C4-2B (cell line): ENCODE data around the gene ABHD4.
"Not testable (repeated sequence)": the region's sequence is repeated elsewhere in the genome, so short reads cannot be mapped to it uniquely, and the experiment has no call there.

ENCODE experiments used
- H3K27ac ChIP-seq: fragments of 450-650 bp; 2 replicates; pipeline ENCODE4 v1.5.1; 2017
- ZFX ChIP-seq: fragments of 450-650 bp; IDR thresholded peaks from 2 replicates; pipeline ENCODE4 v1.6.1; 2017
- TF ChIP-seq, protein P1 (sequence below): fragments of 450-650 bp; conservative IDR thresholded peaks from 2 replicates; pipeline ENCODE4 v1.5.1; 2017; ENCODE audit warnings: mild to moderate bottlenecking

The ABHD4 gene

DNA sequence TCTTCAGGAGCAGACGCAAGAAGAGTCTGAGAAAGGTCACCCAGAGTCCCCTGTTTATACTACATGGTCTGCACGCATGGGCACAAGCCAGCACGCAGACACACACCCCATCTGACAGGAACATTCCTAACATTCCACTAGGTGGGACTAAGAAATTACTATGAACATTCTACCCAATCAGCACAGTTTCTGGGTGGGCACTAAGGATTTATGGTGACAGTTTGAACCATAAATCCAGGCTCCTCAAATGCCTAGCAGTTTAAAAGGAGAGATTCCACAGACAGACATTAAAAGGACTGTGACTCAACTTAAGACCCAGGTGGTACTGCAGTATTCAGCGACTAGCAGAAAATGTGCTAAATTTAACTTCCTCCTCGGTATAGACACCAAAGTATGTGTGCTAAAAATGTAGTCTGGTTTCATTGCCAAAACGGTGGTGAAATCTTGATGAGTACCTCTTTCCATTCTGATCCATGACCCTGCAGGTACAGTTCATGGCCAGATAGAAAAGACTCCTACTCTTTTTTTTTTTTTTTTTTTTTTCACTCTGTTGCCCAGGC lies 16.2 kb downstream of the ABHD4 start:
- no peak for TF ChIP-seq ZFX
- TF ChIP-seq, protein P1, sequence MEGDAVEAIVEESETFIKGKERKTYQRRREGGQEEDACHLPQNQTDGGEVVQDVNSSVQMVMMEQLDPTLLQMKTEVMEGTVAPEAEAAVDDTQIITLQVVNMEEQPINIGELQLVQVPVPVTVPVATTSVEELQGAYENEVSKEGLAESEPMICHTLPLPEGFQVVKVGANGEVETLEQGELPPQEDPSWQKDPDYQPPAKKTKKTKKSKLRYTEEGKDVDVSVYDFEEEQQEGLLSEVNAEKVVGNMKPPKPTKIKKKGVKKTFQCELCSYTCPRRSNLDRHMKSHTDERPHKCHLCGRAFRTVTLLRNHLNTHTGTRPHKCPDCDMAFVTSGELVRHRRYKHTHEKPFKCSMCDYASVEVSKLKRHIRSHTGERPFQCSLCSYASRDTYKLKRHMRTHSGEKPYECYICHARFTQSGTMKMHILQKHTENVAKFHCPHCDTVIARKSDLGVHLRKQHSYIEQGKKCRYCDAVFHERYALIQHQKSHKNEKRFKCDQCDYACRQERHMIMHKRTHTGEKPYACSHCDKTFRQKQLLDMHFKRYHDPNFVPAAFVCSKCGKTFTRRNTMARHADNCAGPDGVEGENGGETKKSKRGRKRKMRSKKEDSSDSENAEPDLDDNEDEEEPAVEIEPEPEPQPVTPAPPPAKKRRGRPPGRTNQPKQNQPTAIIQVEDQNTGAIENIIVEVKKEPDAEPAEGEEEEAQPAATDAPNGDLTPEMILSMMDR = no peak
- H3K27ac ChIP-seq = no peak overlapping the region

DNA sequence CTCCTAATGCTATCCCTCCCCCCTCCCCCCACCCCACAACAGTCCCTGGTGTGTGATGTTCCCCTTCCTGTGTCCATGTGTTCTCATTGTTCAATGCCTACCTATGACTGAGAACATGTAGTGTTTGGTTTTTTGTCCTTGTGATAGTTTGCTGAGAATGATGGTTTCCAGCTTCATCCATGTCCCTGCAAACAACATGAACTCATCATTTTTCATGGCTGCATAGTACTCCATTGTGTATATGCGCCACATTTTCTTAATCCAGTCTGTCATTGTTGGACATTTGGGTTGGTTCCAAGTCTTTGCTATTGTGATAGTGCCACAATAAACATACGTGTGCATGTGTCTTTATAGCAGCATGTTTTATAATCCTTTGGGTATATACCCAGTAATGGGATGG lies 17.7 kb downstream of the ABHD4 start:
- not testable (repeated sequence) for H3K27ac ChIP-seq

DNA sequence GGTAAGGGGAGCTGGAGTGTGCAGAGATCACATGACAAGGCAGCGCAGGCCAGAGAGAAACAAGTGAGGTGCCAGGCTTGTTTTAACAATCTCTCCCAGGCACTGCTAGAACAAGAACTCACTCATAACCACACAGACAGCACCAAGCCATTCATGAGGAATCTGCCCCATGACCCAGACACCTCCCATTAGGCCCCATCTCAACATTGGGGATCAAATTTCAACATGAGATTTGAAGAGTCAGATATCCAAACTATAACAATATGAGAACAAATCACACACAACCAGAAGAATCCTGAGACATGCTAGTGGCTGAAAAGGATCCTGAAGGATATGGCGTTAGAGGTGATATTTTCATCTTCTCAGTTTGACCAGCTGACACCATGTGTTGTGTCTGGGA lies 24.2 kb downstream of the ABHD4 start:
- TF ChIP-seq, protein P1 = no peak
- no peak for TF ChIP-seq ZFX
- no peak overlapping the region for H3K27ac ChIP-seq

DNA sequence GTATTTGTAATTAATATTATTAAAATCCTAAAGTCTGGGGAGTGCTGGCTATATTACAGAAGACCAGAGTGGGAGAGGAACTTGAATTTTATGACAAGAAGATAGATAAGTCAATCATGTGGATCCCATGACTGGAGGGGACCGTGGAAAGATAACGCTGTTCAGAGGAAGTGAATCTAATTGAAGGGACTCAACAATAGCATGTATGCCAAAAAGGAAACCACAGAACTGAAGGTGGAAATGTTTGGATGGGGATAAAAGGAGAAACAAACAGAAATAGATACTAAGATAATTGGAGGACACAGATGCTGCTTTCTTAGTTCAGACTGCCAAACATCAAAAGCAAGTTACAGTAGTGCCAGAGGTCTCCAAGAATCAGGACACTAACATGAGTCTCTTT lies 24.9 kb downstream of the ABHD4 start:
- H3K27ac ChIP-seq = no peak overlapping the region

DNA sequence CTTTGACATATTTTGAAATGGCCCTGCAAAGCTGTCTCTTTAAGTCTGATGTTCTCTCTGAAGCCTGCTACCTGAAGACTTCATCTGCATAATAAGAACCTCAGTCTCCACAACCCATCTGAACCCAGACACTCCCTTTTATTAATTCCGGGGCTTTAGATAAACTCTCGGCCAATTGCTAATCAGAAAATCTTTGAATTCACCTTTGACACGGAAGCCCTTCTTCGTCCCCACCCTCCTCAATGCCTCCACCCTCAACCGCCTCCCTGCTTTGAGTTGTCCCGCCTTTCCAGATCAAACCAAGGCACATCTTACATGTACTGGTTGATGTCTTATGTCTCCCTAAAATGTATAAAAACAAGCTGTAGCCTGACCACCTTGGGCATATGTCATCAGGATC lies 28.5 kb downstream of the ABHD4 start:
- no peak overlapping the region for H3K27ac ChIP-seq
- no peak for TF ChIP-seq ZFX
- TF ChIP-seq, protein P1 = no peak

More for the DNA sequence above, 24.9 kb downstream of the ABHD4 start:
- no peak for TF ChIP-seq ZFX
- TF ChIP-seq, protein P1 = no peak

DNA sequence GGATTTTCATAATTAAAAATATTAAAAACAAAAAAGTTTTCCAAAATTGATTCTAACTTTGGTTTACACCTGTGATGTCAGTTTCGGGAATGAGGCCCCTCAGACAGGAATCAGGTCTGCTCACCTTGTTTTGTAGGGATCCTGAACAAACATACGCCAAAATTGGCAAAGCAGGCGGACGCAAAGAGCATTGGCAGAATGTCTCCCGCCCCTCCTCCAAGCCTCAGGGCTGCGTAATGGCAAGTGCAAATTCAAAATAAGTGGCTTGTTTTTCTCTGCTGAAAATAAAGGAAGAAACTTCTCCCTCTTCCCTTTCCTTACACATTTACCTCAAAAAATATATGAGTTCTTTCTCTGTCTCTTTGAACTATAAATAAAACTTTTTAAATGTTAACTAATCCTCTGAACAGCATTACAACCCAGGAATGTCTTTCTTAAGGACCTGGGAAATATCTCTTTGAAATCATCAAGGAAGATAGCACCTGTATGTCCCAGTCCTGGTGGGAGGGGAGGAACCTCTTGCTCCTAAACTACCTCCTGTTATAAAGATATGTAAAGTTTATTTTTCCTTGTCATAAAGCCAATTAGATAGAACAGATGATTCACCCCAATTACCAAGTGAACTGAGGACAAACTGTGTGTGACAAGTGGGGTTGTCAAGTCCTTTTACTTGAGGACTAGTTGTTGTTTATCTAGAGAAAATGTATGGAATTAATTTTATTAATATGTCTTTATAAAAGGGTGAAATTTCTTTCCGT lies 29.6 kb downstream of the ABHD4 start:
- TF ChIP-seq ZFX = no peak
- TF ChIP-seq, protein P1 = no peak
- no peak overlapping the region for H3K27ac ChIP-seq

DNA sequence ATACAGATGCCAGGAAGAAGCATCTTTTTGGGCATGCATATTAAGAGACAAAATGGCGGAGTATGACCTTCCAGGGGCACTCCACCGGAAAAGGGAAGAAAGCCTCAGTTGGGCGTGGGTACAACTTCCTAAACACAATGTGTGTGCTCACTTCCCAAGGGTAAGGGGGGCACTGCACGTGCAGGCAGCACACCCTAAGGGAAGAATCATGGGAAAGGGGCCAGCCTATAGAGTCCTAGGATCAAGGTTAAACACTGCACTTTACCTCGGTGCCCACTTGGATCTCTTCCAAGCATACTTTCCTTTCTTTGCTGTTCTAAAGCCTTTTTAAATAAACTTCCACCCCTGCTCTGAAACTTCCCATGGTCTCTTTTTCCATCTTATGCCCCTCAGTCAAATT lies 31.3 kb downstream of the ABHD4 start:
- no peak overlapping the region for H3K27ac ChIP-seq
- TF ChIP-seq, protein P1 = no peak
- no peak for TF ChIP-seq ZFX

DNA sequence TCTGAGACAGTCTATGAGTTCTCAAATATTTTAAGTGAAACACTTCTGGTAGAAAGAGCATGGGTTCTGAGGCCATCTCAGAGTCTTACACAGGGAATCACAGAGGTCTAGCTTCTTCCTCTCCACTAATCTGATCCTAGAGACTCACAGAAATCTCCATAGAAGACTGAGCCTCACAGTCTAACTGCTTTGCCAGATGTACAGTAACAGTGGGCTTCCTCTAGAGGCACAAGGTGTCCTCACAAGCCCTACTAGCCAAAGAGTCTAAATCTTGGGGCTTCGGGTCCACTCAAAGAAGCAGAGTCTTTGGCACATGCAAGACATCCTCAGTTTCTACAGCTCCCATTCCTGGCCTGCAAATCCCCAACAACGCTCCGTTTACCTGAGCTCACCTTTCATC lies 32.0 kb downstream of the ABHD4 start:
- TF ChIP-seq ZFX = no peak
- TF ChIP-seq, protein P1 = no peak
- no peak overlapping the region for H3K27ac ChIP-seq
